Endodermal cell (in vitro differentiated cells): Measurements from ENCODE around the gene RGS6. TPM values are rescaled to one million over a fixed set of nuclear protein-coding genes. Genes with fewer than 3 reads are reported as not detected.

Experiments
- DNase-seq: peaks from one replicate; pipeline ENCODE4 v3.0.0-alpha.2; 2017
- H3K27ac ChIP-seq: 2 replicates; pipeline ENCODE4 v1.5.1; 2013; ENCODE audit warnings: mild to moderate bottlenecking, low read depth, low read length, moderate library complexity
- H3K27me3 ChIP-seq: 2 replicates; pipeline ENCODE4 v1.6.1; 2013; ENCODE audit warnings: mild to moderate bottlenecking, low read length, moderate library complexity; ENCODE audit not compliant: insufficient read depth, control insufficient read depth, poor library complexity, severe bottlenecking
- H3K36me3 ChIP-seq: 2 replicates; pipeline ENCODE4 v1.7.0; 2013; ENCODE audit warnings: mild to moderate bottlenecking, low read length, moderate library complexity; ENCODE audit not compliant: control insufficient read depth, insufficient read depth
- H3K4me1 ChIP-seq: one replicate; pipeline ENCODE4 v1.7.0; 2013; ENCODE audit warnings: low read length; ENCODE audit not compliant: control insufficient read depth, insufficient read depth
- H3K4me3 ChIP-seq: 2 replicates; pipeline ENCODE4 v1.5.1; 2013; ENCODE audit warnings: mild to moderate bottlenecking, low read length, moderate library complexity
- H3K9ac ChIP-seq: 2 replicates; pipeline ENCODE4 v1.6.1; 2013; ENCODE audit warnings: mild to moderate bottlenecking, low read length, moderate library complexity; ENCODE audit not compliant: poor library complexity, severe bottlenecking; ENCODE audit errors: extremely low read depth
- H3K9me3 ChIP-seq: 2 replicates; pipeline ENCODE4 v1.6.1; 2013; ENCODE audit warnings: mild to moderate bottlenecking, low read length, moderate library complexity; ENCODE audit not compliant: control insufficient read depth
- H3K27ac Mint-ChIP-seq: 2 replicates; pipeline ENCODE4 v1.8.0; 2020; ENCODE audit warnings: mixed read lengths
- H3K27me3 Mint-ChIP-seq: 2 replicates; pipeline ENCODE4 v1.8.0; 2021; ENCODE audit warnings: mild to moderate bottlenecking, mixed read lengths; ENCODE audit not compliant: insufficient read depth
- H3K36me3 Mint-ChIP-seq: 2 replicates; pipeline ENCODE4 v1.8.0; 2020; ENCODE audit warnings: low read depth, mixed read lengths
- H3K4me1 Mint-ChIP-seq: 2 replicates; pipeline ENCODE4 v1.8.0; 2020; ENCODE audit warnings: mixed read lengths
- H3K4me3 Mint-ChIP-seq: 2 replicates; pipeline ENCODE4 v1.8.0; 2020; ENCODE audit warnings: mild to moderate bottlenecking, moderate library complexity, mixed read lengths
- H3K9me3 Mint-ChIP-seq: 2 replicates; pipeline ENCODE4 v1.8.0; 2020; ENCODE audit warnings: mild to moderate bottlenecking, mixed read lengths
- CTCF ChIP-seq: fragments of 200-600 bp; sonication (generic); conservative IDR thresholded peaks from 2 replicates; pipeline ENCODE4 v1.5.0; 2021; ENCODE audit warnings: antibody characterized with exemption, mild to moderate bottlenecking
- WGBS, 2 experiments: methylation state at CpG; one replicate each; pipeline versions ENCODE4 v1.1.5 to v1.1.7; 2013; ENCODE audit warnings: missing lambda C conversion rate in 2 of 2, mixed read lengths in 1 of 2; ENCODE audit not compliant: insufficient coverage in 1 of 2, insufficient read length in 1 of 2; 5-methylcytosine and 5-hydroxymethylcytosine counted together
- total RNA-seq, 2 donors: library from RNA; stranded (reverse); fragmentation: NEBNext Ultra II Directional in 1 of 2; extraction: Animal tissue kit (Norgen Biotek cat#: 25700) in 1 of 2; gene quantifications; 2 replicates in 1 of 2; 3 replicates in 1 of 2; pipeline ENCODE4 v1.2.1, GENCODE V29; 2021

Gene RGS6
- total RNA-seq, 2 donors from 2014 or later: 10.1 to 16.3 TPM

DNA sequence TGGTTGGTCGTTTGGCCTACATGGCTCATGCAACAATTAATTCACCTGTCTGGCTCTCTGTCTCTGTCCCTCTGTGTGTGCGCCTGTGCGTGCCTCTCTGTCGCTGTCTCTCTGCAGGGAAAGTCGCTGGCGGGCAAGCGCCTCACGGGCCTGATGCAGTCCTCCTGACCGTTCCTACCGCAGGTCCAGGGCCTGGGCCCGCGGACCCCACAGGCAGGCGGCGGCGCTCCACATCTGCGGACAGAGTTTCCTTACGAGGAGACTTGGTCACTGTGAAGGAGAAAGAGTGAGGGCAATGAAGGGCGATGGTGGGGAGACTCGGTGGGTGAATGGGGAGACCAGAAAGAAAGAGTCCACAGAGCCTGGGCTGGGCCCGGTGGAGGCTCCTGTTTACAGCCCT is 630.1 kb downstream of the RGS6 start:
- WGBS, 2 experiments: 96% methylated on average over 8 to 20 of the region's 20 CpGs

GRCh38 chr14:72563676-72564075 is 631.4 kb downstream of the RGS6 start:
- H3K4me3 ChIP-seq: no peak overlapping the region
- no peaks in the 10 kb centered on the region for H3K9me3 Mint-ChIP-seq
- 95 to 97% methylated on average over 5 to 7 of the region's 7 CpGs for WGBS, 2 experiments
- no peaks in the 10 kb centered on the region for H3K27me3 ChIP-seq
- H3K9ac ChIP-seq: no peak overlapping the region
- H3K27me3 Mint-ChIP-seq: no peaks in the 10 kb centered on the region
- H3K4me1 ChIP-seq: no peaks in the 10 kb centered on the region
- no peak overlapping the region for H3K27ac ChIP-seq
- no peaks in the 10 kb centered on the region for H3K9me3 ChIP-seq
- TF ChIP-seq CTCF: no peak
- DNase-seq: no peak
- no peaks in the 10 kb centered on the region for H3K36me3 ChIP-seq
- H3K36me3 Mint-ChIP-seq: no peaks in the 10 kb centered on the region
- no peak overlapping the region for H3K4me3 Mint-ChIP-seq
- H3K4me1 Mint-ChIP-seq: peaks cover 14% of the 10 kb centered on the region
- H3K27ac Mint-ChIP-seq: no peak overlapping the region

More for the DNA sequence above, 630.1 kb downstream of the RGS6 start:
- TF ChIP-seq CTCF: no peak
- Histone ChIP-seq H3K36me3 (no peaks in the 10 kb centered on the region), H3K4me3 (no peak overlapping the region), H3K27me3 (no peaks in the 10 kb centered on the region), H3K9me3 (no peaks in the 10 kb centered on the region), H3K9ac (no peak overlapping the region), H3K4me1 (no peaks in the 10 kb centered on the region), H3K27ac (no peak overlapping the region)
- Mint-ChIP-seq H3K4me1 (peaks cover 17% of the 10 kb centered on the region), H3K9me3 (no peaks in the 10 kb centered on the region), H3K36me3 (no peaks in the 10 kb centered on the region), H3K27ac (no peak overlapping the region), H3K27me3 (no peaks in the 10 kb centered on the region), H3K4me3 (no peak overlapping the region)
- DNase-seq: no peak

GRCh38 chr14:72565149-72565559 is 632.9 kb downstream of the RGS6 start:
- H3K27me3 Mint-ChIP-seq: no peaks in the 10 kb centered on the region
- H3K9me3 Mint-ChIP-seq: no peaks in the 10 kb centered on the region
- no peaks in the 10 kb centered on the region for H3K4me1 ChIP-seq
- no peak overlapping the region for H3K4me3 ChIP-seq
- no peak for DNase-seq
- no peaks in the 10 kb centered on the region for H3K36me3 Mint-ChIP-seq
- H3K4me3 Mint-ChIP-seq: no peak overlapping the region
- no peaks in the 10 kb centered on the region for H3K9me3 ChIP-seq
- H3K27ac ChIP-seq: no peak overlapping the region
- H3K4me1 Mint-ChIP-seq: no peaks in the 10 kb centered on the region
- 83 to 100% methylated on average over 1 to 5 of the region's 5 CpGs for WGBS, 2 experiments
- H3K9ac ChIP-seq: no peak overlapping the region
- H3K27me3 ChIP-seq: no peaks in the 10 kb centered on the region
- no peak for TF ChIP-seq CTCF
- H3K27ac Mint-ChIP-seq: no peak overlapping the region
- no peaks in the 10 kb centered on the region for H3K36me3 ChIP-seq
